Glutamatergic neuron (in vitro differentiated cells): ENCODE results near the gene STOX2. TPM values are rescaled to one million over a fixed set of nuclear protein-coding genes. Genes with fewer than 3 reads are reported as not detected.

Experiments used
- DNase-seq: peaks from one replicate; pipeline ENCODE4 v3.0.0; 2022
- H3K27ac Mint-ChIP-seq: one replicate; pipeline ENCODE4 v1.8.0; 2020; ENCODE audit warnings: mild to moderate bottlenecking, mixed read lengths, inconsistent platforms; ENCODE audit not compliant: unreplicated experiment
- H3K27me3 Mint-ChIP-seq: one replicate; pipeline ENCODE4 v1.8.0; 2020; ENCODE audit warnings: mild to moderate bottlenecking, moderate library complexity, mixed read lengths, inconsistent platforms; ENCODE audit not compliant: unreplicated experiment
- H3K36me3 Mint-ChIP-seq: one replicate; pipeline ENCODE4 v1.8.0; 2020; ENCODE audit warnings: mild to moderate bottlenecking, mixed read lengths, inconsistent platforms; ENCODE audit not compliant: unreplicated experiment
- H3K4me1 Mint-ChIP-seq: one replicate; pipeline ENCODE4 v1.8.0; 2020; ENCODE audit warnings: mild to moderate bottlenecking, low read depth, mixed read lengths, inconsistent platforms; ENCODE audit not compliant: unreplicated experiment
- H3K4me3 Mint-ChIP-seq: one replicate; pipeline ENCODE4 v1.8.0; 2020; ENCODE audit warnings: mild to moderate bottlenecking, mixed read lengths, inconsistent platforms; ENCODE audit not compliant: unreplicated experiment
- H3K9me3 Mint-ChIP-seq: one replicate; pipeline ENCODE4 v1.8.0; 2020; ENCODE audit warnings: mild to moderate bottlenecking, moderate library complexity, mixed read lengths, inconsistent platforms; ENCODE audit not compliant: unreplicated experiment
- CTCF ChIP-seq: fragments of 200-600 bp; sonication (generic); IDR thresholded peaks from one replicate; pipeline ENCODE4 v1.5.0; 2021; ENCODE audit not compliant: partially characterized antibody, unreplicated experiment
- total RNA-seq: library from RNA; stranded (reverse); fragmentation: NEBNext Ultra II Directional; extraction: Animal tissue kit (Norgen Biotek cat#: 25700); gene quantifications from one replicate; pipeline ENCODE4 v1.2.1, GENCODE V29; 2021; ENCODE audit not compliant: unreplicated experiment

The STOX2 gene
- total RNA-seq, 1 donor from 2014 or later, result 26.7 TPM

- Mint-ChIP-seq H3K36me3 (no peaks in the 10 kb centered on the region), H3K4me1 (peaks cover 24% of the 10 kb centered on the region), H3K4me3 (no peak overlapping the region), H3K9me3 (no peaks in the 10 kb centered on the region), H3K27ac (no peak overlapping the region), H3K27me3 (no peaks in the 10 kb centered on the region)
- peak; percentile 46 for DNase-seq
- TF ChIP-seq CTCF, result no peak
Measured at GRCh38 chr4:183959319-183960045, 54.4 kb downstream of the STOX2 start.

GRCh38 chr4:183960046-183960420 lies 54.9 kb downstream of the STOX2 start:
- no peak overlapping the region for H3K4me3 Mint-ChIP-seq
- H3K27ac Mint-ChIP-seq, result no peak overlapping the region
- no peak for TF ChIP-seq CTCF
- peaks cover 22% of the 10 kb centered on the region for H3K4me1 Mint-ChIP-seq
- peak; percentile 75 for DNase-seq
- H3K9me3 Mint-ChIP-seq, result no peaks in the 10 kb centered on the region
- no peaks in the 10 kb centered on the region for H3K27me3 Mint-ChIP-seq
- no peaks in the 10 kb centered on the region for H3K36me3 Mint-ChIP-seq

GRCh38 chr4:183960962-183961541 lies 55.9 kb downstream of the STOX2 start:
- Mint-ChIP-seq H3K4me1 (peaks cover 22% of the 10 kb centered on the region), H3K27ac (no peak overlapping the region)

GRCh38 chr4:183961795-183962194 lies 56.7 kb downstream of the STOX2 start:
- H3K27ac Mint-ChIP-seq, result peak overlapping the region; percentile 40
- no peak for DNase-seq
- TF ChIP-seq CTCF, result no peak
- H3K4me3 Mint-ChIP-seq, result peak overlapping the region; percentile 22
- H3K36me3 Mint-ChIP-seq, result peaks cover 5% of the 10 kb centered on the region
- peaks cover 25% of the 10 kb centered on the region for H3K4me1 Mint-ChIP-seq
- no peaks in the 10 kb centered on the region for H3K27me3 Mint-ChIP-seq
- H3K9me3 Mint-ChIP-seq, result no peaks in the 10 kb centered on the region

More at GRCh38 chr4:183960962-183961541, 55.9 kb downstream of the STOX2 start:
- Mint-ChIP-seq H3K36me3 (peaks cover 5% of the 10 kb centered on the region), H3K9me3 (no peaks in the 10 kb centered on the region), H3K27me3 (no peaks in the 10 kb centered on the region), H3K4me3 (no peak overlapping the region)
- no peak for DNase-seq
- TF ChIP-seq CTCF, result no peak

- Mint-ChIP-seq H3K27ac (peak overlapping the region; percentile 40), H3K36me3 (peaks cover 5% of the 10 kb centered on the region), H3K4me1 (peaks cover 29% of the 10 kb centered on the region), H3K27me3 (no peaks in the 10 kb centered on the region), H3K4me3 (no peak overlapping the region), H3K9me3 (no peaks in the 10 kb centered on the region)
- TF ChIP-seq CTCF, result no peak
- DNase-seq, result no peak
Measured at GRCh38 chr4:183962419-183962818, 57.3 kb downstream of the STOX2 start.
